K562 (cell line): ENCODE measurements around the gene DNASE1L3. TPM values are rescaled to one million over a fixed set of nuclear protein-coding genes. Genes with fewer than 3 reads are reported as not detected.

Experiments
- BRF1 ChIP-seq: IDR thresholded peaks from 3 replicates; pipeline ENCODE4 v1.6.1; 2011; ENCODE audit warnings: borderline replicate concordance, mild to moderate bottlenecking; ENCODE audit not compliant: insufficient read length; ENCODE audit errors: extremely low read depth
- CEBPB ChIP-seq: fragments of 450-650 bp; IDR thresholded peaks from 2 replicates; pipeline ENCODE4 v1.6.1; 2016; ENCODE audit warnings: missing genetic modification characterization, missing compliant biosample characterization
- DMBX1 ChIP-seq: fragments of 250-450 bp; sonication (Bioruptor Pico); IDR thresholded peaks from 2 replicates; pipeline ENCODE4 v1.8.0; 2022; ENCODE audit warnings: inconsistent platforms, mild to moderate bottlenecking, moderate library complexity, borderline replicate concordance
- E2F5 ChIP-seq: sonication (generic); formaldehyde crosslinking; IDR thresholded peaks from 2 replicates; pipeline ENCODE4 v1.8.0; 2022; ENCODE audit warnings: mild to moderate bottlenecking, missing genetic modification reagents
- FOXA3 ChIP-seq, 2 experiments: fragments of 450-650 bp in 1 of 2; sonication (generic) in 1 of 2; formaldehyde crosslinking; IDR thresholded peaks in 1 of 2; conservative IDR thresholded peaks in 1 of 2; 2 replicates each; pipeline versions ENCODE4 v1.4.0 to v1.8.0; 2020 to 2022; ENCODE audit warnings: mild to moderate bottlenecking in 2 of 2, missing genetic modification reagents in 1 of 2
- GTF2E2 ChIP-seq: fragments of 200-800 bp; sonication (Bioruptor generic); IDR thresholded peaks from 2 replicates; pipeline ENCODE4 v1.6.1; 2016; ENCODE audit warnings: missing genetic modification characterization, missing compliant biosample characterization
- HNRNPK ChIP-seq: fragments of 200-400 bp; formaldehyde crosslinking; IDR thresholded peaks from one replicate; pipeline ENCODE4 v1.6.1; 2018; ENCODE audit warnings: mild to moderate bottlenecking, low read depth, low read length; ENCODE audit not compliant: poor library complexity, severe bottlenecking
- MAFG ChIP-seq: fragments of 450-650 bp; conservative IDR thresholded peaks from 2 replicates; pipeline ENCODE4 v1.6.1; 2016; ENCODE audit warnings: missing genetic modification characterization, missing compliant biosample characterization
- MTF1 ChIP-seq: fragments of 250-450 bp; sonication (Bioruptor Pico); IDR thresholded peaks from 2 replicates; pipeline ENCODE4 v1.9.0; 2021; ENCODE audit warnings: moderate library complexity, mild to moderate bottlenecking, inconsistent platforms, borderline replicate concordance
- POLR2A ChIP-seq: fragments of 450-650 bp; conservative IDR thresholded peaks from 2 replicates; pipeline ENCODE4 v1.6.1; 2016
- RAD21 ChIP-seq, 2 experiments: fragments of 250-450 bp in 1 of 2; fragments of 450-650 bp in 1 of 2; sonication (Bioruptor Pico) in 1 of 2; formaldehyde crosslinking in 1 of 2; IDR thresholded peaks in 1 of 2; conservative IDR thresholded peaks in 1 of 2; 2 replicates each; pipeline versions ENCODE4 v1.4.0 to v1.8.0; 2020 to 2022; ENCODE audit warnings: mild to moderate bottlenecking in 2 of 2, moderate library complexity in 1 of 2
- RFX1 ChIP-seq: fragments of 450-650 bp; IDR thresholded peaks from 2 replicates; pipeline ENCODE4 v1.6.1; 2016; ENCODE audit warnings: mild to moderate bottlenecking, moderate library complexity
- SUPT5H ChIP-seq: fragments of 450-650 bp; IDR thresholded peaks from 2 replicates; pipeline ENCODE4 v1.6.1; 2016
- TFAM ChIP-seq: fragments of 250-450 bp; sonication (Bioruptor Pico); conservative IDR thresholded peaks from 2 replicates; pipeline ENCODE4 v1.5.0; 2021; ENCODE audit warnings: mild to moderate bottlenecking, moderate library complexity
- ZBTB26 ChIP-seq: fragments of 450-650 bp; formaldehyde crosslinking; IDR thresholded peaks from 2 replicates; pipeline ENCODE4 v1.4.0; 2022; ENCODE audit warnings: missing genetic modification characterization
- ZFP1 ChIP-seq: fragments of 450-650 bp; formaldehyde crosslinking; IDR thresholded peaks from 2 replicates; pipeline ENCODE4 v1.4.0; 2020; ENCODE audit warnings: mild to moderate bottlenecking, mixed read lengths
- polyA plus RNA-seq, 8 experiments: library from polyadenylated mRNA; depleted of rRNA in 4 of 8; stranded (reverse) in 5 of 8; unstranded in 3 of 8; fragments of >200 nt; fragmentation: Nextera tagmentation in 2 of 8; fragmentation: Illumina TruSeq in 1 of 8; extraction: Ambion mirVana in 2 of 8; extraction: Trizol in 1 of 8; gene quantifications; 2 replicates each; pipeline versions ENCODE4 v1.2.1 to v1.2.3, GENCODE V29; 2011 to 2014; ENCODE audit warnings: inconsistent platforms in 1 of 8, missing spikeins in 1 of 8
- total RNA-seq, 7 experiments: library from RNA; depleted of rRNA in 6 of 7; stranded (reverse); fragments of >200 nt in 6 of 7; fragmentation: Illumina TruSeq in 2 of 7; extraction: Trizol in 2 of 7; gene quantifications; 2 replicates each; pipeline versions ENCODE4 v1.2.1 to v1.2.3, GENCODE V29; 2011 to 2021; ENCODE audit warnings: low replicate concordance in 1 of 7
- TF ChIP-seq, protein P1 (sequence below): IDR thresholded peaks from 2 replicates; pipeline ENCODE4 v1.6.1; 2016; ENCODE audit warnings: missing genetic modification characterization, missing compliant biosample characterization
- TF ChIP-seq, protein P2 (sequence below): fragments of 450-650 bp; IDR thresholded peaks from 2 replicates; pipeline ENCODE4 v1.6.1; 2016; ENCODE audit warnings: low read depth, mild to moderate bottlenecking, moderate library complexity
- TF ChIP-seq, protein P3 (sequence below): sonication (generic); formaldehyde crosslinking; IDR thresholded peaks from 2 replicates; pipeline ENCODE4 v1.8.1; 2023; ENCODE audit warnings: mild to moderate bottlenecking, missing genetic modification reagents

The DNASE1L3 gene
- total and polyA plus RNA-seq, 9 of the 15 experiments (the other 6 are each of a cell fraction or from before 2014, with no cell fraction given): 0.06 TPM; not detected in 8

DNA sequence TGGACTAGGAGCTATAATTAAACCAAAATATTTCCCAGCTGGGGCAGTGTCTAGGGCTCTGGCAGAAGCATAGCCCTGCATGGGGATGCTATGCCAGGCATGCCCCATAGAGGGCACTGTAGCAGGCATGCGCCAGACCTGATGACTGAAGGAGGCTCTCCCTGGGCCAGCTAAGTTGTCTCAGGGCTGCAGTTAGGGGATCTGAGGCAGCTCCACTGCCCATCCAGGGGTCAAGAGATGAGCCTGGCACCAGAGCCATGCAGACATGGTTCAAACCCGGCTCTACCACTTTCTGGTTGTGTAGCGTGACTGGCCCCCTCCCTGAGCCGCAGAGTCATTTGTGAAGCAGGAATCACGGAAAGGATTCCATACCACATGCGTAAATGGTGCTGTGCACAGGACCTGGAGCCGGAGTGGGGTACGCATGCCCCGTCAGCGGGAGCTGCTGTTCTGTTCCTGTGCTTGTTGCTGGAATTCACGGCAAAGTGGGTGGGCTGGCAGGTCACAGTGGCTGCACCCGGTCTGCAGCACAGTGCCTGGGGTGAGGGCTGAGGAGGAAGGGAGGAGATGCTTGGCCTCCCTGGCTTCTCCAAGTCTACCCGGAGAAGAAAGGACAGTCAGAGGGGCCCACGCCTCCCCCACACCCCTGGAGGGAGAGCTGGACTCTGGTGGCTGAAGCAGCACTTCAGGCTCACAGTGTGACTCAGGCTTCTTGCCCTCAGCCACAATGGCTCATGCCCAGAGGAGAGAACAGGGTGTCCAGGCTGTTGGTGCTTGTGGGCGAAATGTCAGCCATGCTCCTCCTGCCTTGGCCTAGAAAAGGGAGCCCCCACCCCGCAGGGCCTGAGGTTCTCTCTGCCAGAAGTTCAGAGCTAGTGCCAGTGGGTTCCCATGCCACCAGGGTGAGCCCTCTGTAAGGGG lies 43.1 kb downstream of the DNASE1L3 start (continued):
- TF ChIP-seq, protein P1, sequence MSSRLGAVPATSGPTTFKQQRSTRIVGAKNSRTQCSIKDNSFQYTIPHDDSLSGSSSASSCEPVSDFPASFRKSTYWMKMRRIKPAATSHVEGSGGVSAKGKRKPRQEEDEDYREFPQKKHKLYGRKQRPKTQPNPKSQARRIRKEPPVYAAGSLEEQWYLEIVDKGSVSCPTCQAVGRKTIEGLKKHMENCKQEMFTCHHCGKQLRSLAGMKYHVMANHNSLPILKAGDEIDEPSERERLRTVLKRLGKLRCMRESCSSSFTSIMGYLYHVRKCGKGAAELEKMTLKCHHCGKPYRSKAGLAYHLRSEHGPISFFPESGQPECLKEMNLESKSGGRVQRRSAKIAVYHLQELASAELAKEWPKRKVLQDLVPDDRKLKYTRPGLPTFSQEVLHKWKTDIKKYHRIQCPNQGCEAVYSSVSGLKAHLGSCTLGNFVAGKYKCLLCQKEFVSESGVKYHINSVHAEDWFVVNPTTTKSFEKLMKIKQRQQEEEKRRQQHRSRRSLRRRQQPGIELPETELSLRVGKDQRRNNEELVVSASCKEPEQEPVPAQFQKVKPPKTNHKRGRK (tag): no peak
- TF ChIP-seq TFAM (CRISPR knock-in tag) (no peak), ZBTB26 (CRISPR knock-in tag) (no peak), HNRNPK (no peak), RAD21 (CRISPR knock-in tag; conservative IDR thresholded peaks at IDR 0.05 in 1 of 2, IDR thresholded peaks at IDR 0.05 in 1 of 2) (peak in 1 of 2 experiments; percentile 32; a peak in 2 of 4 replicates), MAFG (no peak), DMBX1 (CRISPR knock-in tag) (no peak), GTF2E2 (tag) (no peak), SUPT5H (no peak), RFX1 (no peak), POLR2A (no peak), CEBPB (tag) (no peak), E2F5 (CRISPR knock-in tag) (no peak), FOXA3 (CRISPR knock-in tag; conservative IDR thresholded peaks at IDR 0.05 in 1 of 2, IDR thresholded peaks at IDR 0.05 in 1 of 2) (no peak), ZFP1 (CRISPR knock-in tag) (no peak), MTF1 (no peak), BRF1 (no peak)
- TF ChIP-seq, protein P2, sequence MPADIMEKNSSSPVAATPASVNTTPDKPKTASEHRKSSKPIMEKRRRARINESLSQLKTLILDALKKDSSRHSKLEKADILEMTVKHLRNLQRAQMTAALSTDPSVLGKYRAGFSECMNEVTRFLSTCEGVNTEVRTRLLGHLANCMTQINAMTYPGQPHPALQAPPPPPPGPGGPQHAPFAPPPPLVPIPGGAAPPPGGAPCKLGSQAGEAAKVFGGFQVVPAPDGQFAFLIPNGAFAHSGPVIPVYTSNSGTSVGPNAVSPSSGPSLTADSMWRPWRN: no peak
- TF ChIP-seq, protein P3, sequence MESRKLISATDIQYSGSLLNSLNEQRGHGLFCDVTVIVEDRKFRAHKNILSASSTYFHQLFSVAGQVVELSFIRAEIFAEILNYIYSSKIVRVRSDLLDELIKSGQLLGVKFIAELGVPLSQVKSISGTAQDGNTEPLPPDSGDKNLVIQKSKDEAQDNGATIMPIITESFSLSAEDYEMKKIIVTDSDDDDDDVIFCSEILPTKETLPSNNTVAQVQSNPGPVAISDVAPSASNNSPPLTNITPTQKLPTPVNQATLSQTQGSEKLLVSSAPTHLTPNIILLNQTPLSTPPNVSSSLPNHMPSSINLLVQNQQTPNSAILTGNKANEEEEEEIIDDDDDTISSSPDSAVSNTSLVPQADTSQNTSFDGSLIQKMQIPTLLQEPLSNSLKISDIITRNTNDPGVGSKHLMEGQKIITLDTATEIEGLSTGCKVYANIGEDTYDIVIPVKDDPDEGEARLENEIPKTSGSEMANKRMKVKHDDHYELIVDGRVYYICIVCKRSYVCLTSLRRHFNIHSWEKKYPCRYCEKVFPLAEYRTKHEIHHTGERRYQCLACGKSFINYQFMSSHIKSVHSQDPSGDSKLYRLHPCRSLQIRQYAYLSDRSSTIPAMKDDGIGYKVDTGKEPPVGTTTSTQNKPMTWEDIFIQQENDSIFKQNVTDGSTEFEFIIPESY (CRISPR knock-in tag): peak; percentile 71; the same call in 1 of the 2 replicates
